Amniotic epithelial cell (primary cell): Measurements from ENCODE around the gene STX1A.
"Not testable (repeated sequence)": the region's sequence is repeated elsewhere in the genome, so short reads cannot be mapped to it uniquely, and the experiment has no call there.

ENCODE experiments used
- DNase-seq: peaks from one replicate; pipeline ENCODE4 v3.0.0-alpha.2; 2010; ENCODE audit warnings: low read depth

The STX1A gene

GRCh38 chr7:73735528-73735905, 16.0 kb upstream of the STX1A start:
- no peak for DNase-seq

- peak; percentile 82 for DNase-seq
Observed at GRCh38 chr7:73734619-73735527, 15.4 kb upstream of the STX1A start.

GRCh38 chr7:73732397-73732796, 12.9 kb upstream of the STX1A start:
- no peak for DNase-seq

- DNase-seq = no peak
Observed at GRCh38 chr7:73730485-73730884, 11.0 kb upstream of the STX1A start.

GRCh38 chr7:73728551-73728950, 9.1 kb upstream of the STX1A start:
- DNase-seq = no peak

- DNase-seq = no peak
Observed at GRCh38 chr7:73727952-73728351, 8.5 kb upstream of the STX1A start.

GRCh38 chr7:73726083-73726466, 6.6 kb upstream of the STX1A start:
- no peak for DNase-seq

- DNase-seq = no peak
Observed at GRCh38 chr7:73723813-73724212, 4.3 kb upstream of the STX1A start.

GRCh38 chr7:73722785-73723184, 3.3 kb upstream of the STX1A start:
- DNase-seq = no peak

GRCh38 chr7:73722182-73722581, 2.7 kb upstream of the STX1A start:
- not testable (repeated sequence) for DNase-seq

GRCh38 chr7:73721377-73721817, 1.9 kb upstream of the STX1A start:
- DNase-seq = no peak

GRCh38 chr7:73720443-73720842, 974 bp upstream of the STX1A start:
- DNase-seq = not testable (repeated sequence)

GRCh38 chr7:73719806-73720169, 319 bp upstream of the STX1A start:
- no peak for DNase-seq

- no peak for DNase-seq
Observed at GRCh38 chr7:73718438-73718881, 1.0 kb downstream of the STX1A start.

- DNase-seq = peak; percentile 81
Observed at GRCh38 chr7:73717991-73718405, 1.5 kb downstream of the STX1A start.

GRCh38 chr7:73717025-73717807, 2.3 kb downstream of the STX1A start:
- DNase-seq = no peak

GRCh38 chr7:73716318-73716890, 3.1 kb downstream of the STX1A start:
- DNase-seq = no peak

GRCh38 chr7:73715648-73716317, 3.7 kb downstream of the STX1A start:
- peak; percentile 92 for DNase-seq

GRCh38 chr7:73713319-73713718, 6.2 kb downstream of the STX1A start:
- not testable (repeated sequence) for DNase-seq

- no peak for DNase-seq
Observed at GRCh38 chr7:73712773-73713172, 6.7 kb downstream of the STX1A start.

GRCh38 chr7:73708961-73709549, 10.4 kb downstream of the STX1A start:
- no peak for DNase-seq
